K562 (cell line): ENCODE data around the gene TRIP10. TPM values are rescaled to one million over a fixed set of nuclear protein-coding genes. Genes with fewer than 3 reads are reported as not detected.

Experiments used
- BHLHE40 ChIP-seq: IDR thresholded peaks from 2 replicates; pipeline ENCODE4 v1.6.1; 2011; ENCODE audit warnings: low read length, improper control_type of control experiment
- HMGN3 ChIP-seq: IDR thresholded peaks from 2 replicates; pipeline ENCODE4 v1.6.1; 2011; ENCODE audit warnings: borderline replicate concordance, low read depth, mild to moderate bottlenecking, mixed read lengths, low read length; ENCODE audit not compliant: insufficient read length; ENCODE audit errors: extremely low read depth
- MAFG ChIP-seq: fragments of 450-650 bp; conservative IDR thresholded peaks from 2 replicates; pipeline ENCODE4 v1.6.1; 2016; ENCODE audit warnings: missing genetic modification characterization, missing compliant biosample characterization
- MTA1 ChIP-seq: fragments of 450-650 bp; IDR thresholded peaks from 2 replicates; pipeline ENCODE4 v1.6.1; 2017; ENCODE audit warnings: borderline replicate concordance
- PCBP1 ChIP-seq: fragments of 200-400 bp; formaldehyde crosslinking; IDR thresholded peaks from 2 replicates; pipeline ENCODE4 v1.6.1; 2018; ENCODE audit warnings: mild to moderate bottlenecking, low read depth, low read length; ENCODE audit not compliant: poor library complexity, severe bottlenecking
- SLC30A9 ChIP-seq: fragments of 250-450 bp; sonication (Bioruptor Pico); IDR thresholded peaks from 2 replicates; pipeline ENCODE4 v1.8.0; 2022; ENCODE audit warnings: mild to moderate bottlenecking, moderate library complexity
- SRF ChIP-seq, 2 experiments: fragments of 250-450, 450-650 bp in 1 of 2; sonication (Bioruptor Pico) in 1 of 2; sonication (generic) in 1 of 2; formaldehyde crosslinking; IDR thresholded peaks; 2 replicates each; pipeline versions ENCODE4 v1.5.0 to v1.5.1; 2020 to 2022; ENCODE audit warnings: mild to moderate bottlenecking in 1 of 2, missing genetic modification reagents in 1 of 2
- TSC22D4 ChIP-seq: fragments of 450-650 bp; IDR thresholded peaks from 2 replicates; pipeline ENCODE4 v1.6.1; 2016; ENCODE audit warnings: missing genetic modification characterization, missing biosample characterization, control low read depth
- ZNF175 ChIP-seq: fragments of 200-800 bp; sonication (Bioruptor generic); IDR thresholded peaks from 2 replicates; pipeline ENCODE4 v1.6.1; 2016; ENCODE audit warnings: low read depth, mild to moderate bottlenecking, missing genetic modification characterization, missing compliant biosample characterization
- polyA plus RNA-seq, 8 experiments: library from polyadenylated mRNA; depleted of rRNA in 4 of 8; stranded (reverse) in 5 of 8; unstranded in 3 of 8; fragments of >200 nt; fragmentation: Nextera tagmentation in 2 of 8; fragmentation: Illumina TruSeq in 1 of 8; extraction: Ambion mirVana in 2 of 8; extraction: Trizol in 1 of 8; gene quantifications; 2 replicates each; pipeline versions ENCODE4 v1.2.1 to v1.2.3, GENCODE V29; 2011 to 2014; ENCODE audit warnings: inconsistent platforms in 1 of 8, missing spikeins in 1 of 8
- total RNA-seq, 7 experiments: library from RNA; depleted of rRNA in 6 of 7; stranded (reverse); fragments of >200 nt in 6 of 7; fragmentation: Illumina TruSeq in 2 of 7; extraction: Trizol in 2 of 7; gene quantifications; 2 replicates each; pipeline versions ENCODE4 v1.2.1 to v1.2.3, GENCODE V29; 2011 to 2021; ENCODE audit warnings: low replicate concordance in 1 of 7
- TF ChIP-seq, protein P1 (sequence below): fragments of 250-450 bp; sonication (Bioruptor Pico); IDR thresholded peaks from 2 replicates; pipeline ENCODE4 v1.4.0; 2020; ENCODE audit warnings: mild to moderate bottlenecking, moderate library complexity
- TF ChIP-seq, protein P2 (sequence below): fragments of 450-650 bp; IDR thresholded peaks from 2 replicates; pipeline ENCODE4 v1.6.1; 2016; ENCODE audit warnings: borderline replicate concordance
- TF ChIP-seq, protein P3 (sequence below), 2 experiments: IDR thresholded peaks in 1 of 2; conservative IDR thresholded peaks in 1 of 2; 2 replicates each; pipeline ENCODE4 v1.6.1; 2016; ENCODE audit warnings: low read depth in 2 of 2, mild to moderate bottlenecking in 1 of 2, missing compliant biosample characterization in 1 of 2, missing genetic modification characterization in 1 of 2, moderate library complexity in 1 of 2
- TF ChIP-seq, protein P4 (sequence below): sonication (generic); formaldehyde crosslinking; IDR thresholded peaks from 2 replicates; pipeline ENCODE4 v1.9.0; 2022; ENCODE audit warnings: mild to moderate bottlenecking, missing genetic modification reagents
- TF ChIP-seq, protein P5 (sequence below): IDR thresholded peaks from 2 replicates; pipeline ENCODE4 v1.6.1; 2014; ENCODE audit warnings: antibody characterized with exemption
- TF ChIP-seq, protein P6 (sequence below), 2 experiments: fragments of 450-650 bp in 1 of 2; sonication (generic) in 1 of 2; formaldehyde crosslinking; conservative IDR thresholded peaks; 2 replicates each; pipeline versions ENCODE4 v1.4.0 to v1.8.1; 2020 to 2022; ENCODE audit warnings: mild to moderate bottlenecking in 1 of 2, missing genetic modification reagents in 1 of 2

The TRIP10 gene
- total and polyA plus RNA-seq, 9 of the 15 experiments (the other 6 are each of a cell fraction or from before 2014, with no cell fraction given), result 1.2 to 66.8 (median 36.1) TPM

DNA sequence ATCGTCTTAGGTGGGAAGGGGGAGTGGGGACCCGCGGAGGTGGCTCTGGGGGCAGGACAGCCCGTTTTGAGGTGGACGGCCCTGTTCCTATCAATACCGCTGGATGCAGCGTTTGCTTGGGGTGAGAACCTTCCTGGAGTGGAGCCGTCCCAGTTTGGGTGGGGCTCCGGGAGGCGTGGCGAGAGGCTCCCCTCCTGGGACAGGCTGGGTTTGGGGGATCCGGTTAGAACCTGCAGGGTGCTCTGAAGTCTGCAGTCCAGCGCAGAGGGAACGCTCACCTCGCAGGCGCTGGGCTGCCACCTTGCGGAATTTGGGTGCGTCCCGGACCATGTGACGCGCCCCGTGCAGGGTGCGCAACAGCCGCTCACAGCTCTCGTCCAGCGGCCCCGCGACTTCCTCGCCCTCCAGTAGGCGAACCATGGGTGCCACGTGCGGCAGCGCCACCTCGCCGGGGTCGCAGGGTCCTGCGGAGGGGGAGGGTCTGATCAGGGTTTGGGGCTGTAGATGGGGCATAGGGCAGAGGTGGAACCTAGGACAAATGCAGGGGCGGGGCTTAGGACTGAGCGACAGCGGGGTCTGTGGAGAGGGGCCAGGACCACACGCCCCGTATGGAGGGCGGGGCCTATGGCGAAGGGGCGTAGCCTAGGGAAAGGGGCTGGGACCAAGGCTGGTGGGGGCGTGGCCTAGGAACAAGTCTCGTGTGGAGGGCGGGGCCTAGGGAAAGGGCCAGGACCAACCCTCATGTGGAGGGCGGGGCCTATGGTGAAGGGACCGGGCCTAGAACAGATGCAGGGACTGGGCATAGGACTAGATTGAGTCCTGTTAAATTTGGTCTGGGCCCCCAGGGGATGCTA, 13.9 kb downstream of the TRIP10 start (continued):
- TF ChIP-seq, protein P1, sequence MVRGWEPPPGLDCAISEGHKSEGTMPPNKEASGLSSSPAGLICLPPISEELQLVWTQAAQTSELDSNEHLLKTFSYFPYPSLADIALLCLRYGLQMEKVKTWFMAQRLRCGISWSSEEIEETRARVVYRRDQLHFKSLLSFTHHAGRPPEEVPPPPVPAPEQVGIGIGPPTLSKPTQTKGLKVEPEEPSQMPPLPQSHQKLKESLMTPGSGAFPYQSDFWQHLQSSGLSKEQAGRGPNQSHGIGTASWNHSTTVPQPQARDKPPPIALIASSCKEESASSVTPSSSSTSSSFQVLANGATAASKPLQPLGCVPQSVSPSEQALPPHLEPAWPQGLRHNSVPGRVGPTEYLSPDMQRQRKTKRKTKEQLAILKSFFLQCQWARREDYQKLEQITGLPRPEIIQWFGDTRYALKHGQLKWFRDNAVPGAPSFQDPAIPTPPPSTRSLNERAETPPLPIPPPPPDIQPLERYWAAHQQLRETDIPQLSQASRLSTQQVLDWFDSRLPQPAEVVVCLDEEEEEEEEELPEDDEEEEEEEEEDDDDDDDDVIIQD (CRISPR knock-in tag), result no peak
- TF ChIP-seq SLC30A9 (no peak), ZNF175 (CRISPR knock-in tag) (0 out of 2 replicates have a peak, but pooled peaks have one; percentile 59), HMGN3 (peak; percentile 95), PCBP1 (no peak), MTA1 (peak; percentile 63; the same call in 1 of the 2 replicates), SRF (CRISPR knock-in tag; IDR thresholded peaks at IDR 0.05) (0 out of 4 replicates have a peak, but pooled peaks of 1 of the 2 experiments have one; percentile 33), TSC22D4 (tag) (no peak), BHLHE40 (peak; percentile 94), MAFG (no peak)
- TF ChIP-seq, protein P2, sequence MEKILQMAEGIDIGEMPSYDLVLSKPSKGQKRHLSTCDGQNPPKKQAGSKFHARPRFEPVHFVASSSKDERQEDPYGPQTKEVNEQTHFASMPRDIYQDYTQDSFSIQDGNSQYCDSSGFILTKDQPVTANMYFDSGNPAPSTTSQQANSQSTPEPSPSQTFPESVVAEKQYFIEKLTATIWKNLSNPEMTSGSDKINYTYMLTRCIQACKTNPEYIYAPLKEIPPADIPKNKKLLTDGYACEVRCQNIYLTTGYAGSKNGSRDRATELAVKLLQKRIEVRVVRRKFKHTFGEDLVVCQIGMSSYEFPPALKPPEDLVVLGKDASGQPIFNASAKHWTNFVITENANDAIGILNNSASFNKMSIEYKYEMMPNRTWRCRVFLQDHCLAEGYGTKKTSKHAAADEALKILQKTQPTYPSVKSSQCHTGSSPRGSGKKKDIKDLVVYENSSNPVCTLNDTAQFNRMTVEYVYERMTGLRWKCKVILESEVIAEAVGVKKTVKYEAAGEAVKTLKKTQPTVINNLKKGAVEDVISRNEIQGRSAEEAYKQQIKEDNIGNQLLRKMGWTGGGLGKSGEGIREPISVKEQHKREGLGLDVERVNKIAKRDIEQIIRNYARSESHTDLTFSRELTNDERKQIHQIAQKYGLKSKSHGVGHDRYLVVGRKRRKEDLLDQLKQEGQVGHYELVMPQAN, result peak; percentile 98; the same call in 1 of the 2 replicates
- TF ChIP-seq, protein P3, sequence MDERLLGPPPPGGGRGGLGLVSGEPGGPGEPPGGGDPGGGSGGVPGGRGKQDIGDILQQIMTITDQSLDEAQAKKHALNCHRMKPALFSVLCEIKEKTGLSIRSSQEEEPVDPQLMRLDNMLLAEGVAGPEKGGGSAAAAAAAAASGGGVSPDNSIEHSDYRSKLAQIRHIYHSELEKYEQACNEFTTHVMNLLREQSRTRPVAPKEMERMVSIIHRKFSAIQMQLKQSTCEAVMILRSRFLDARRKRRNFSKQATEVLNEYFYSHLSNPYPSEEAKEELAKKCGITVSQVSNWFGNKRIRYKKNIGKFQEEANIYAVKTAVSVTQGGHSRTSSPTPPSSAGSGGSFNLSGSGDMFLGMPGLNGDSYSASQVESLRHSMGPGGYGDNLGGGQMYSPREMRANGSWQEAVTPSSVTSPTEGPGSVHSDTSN (CRISPR knock-in tag; IDR thresholded peaks at IDR 0.05; ENCODE audit: low read depth), result no peak
- TF ChIP-seq, protein P3 (tag; conservative IDR thresholded peaks at IDR 0.05; ENCODE audit: low read depth), result peak; percentile 57
- TF ChIP-seq, protein P4, sequence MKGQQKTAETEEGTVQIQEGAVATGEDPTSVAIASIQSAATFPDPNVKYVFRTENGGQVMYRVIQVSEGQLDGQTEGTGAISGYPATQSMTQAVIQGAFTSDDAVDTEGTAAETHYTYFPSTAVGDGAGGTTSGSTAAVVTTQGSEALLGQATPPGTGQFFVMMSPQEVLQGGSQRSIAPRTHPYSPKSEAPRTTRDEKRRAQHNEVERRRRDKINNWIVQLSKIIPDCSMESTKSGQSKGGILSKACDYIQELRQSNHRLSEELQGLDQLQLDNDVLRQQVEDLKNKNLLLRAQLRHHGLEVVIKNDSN (CRISPR knock-in tag), result peak; percentile 98
- TF ChIP-seq, protein P5, sequence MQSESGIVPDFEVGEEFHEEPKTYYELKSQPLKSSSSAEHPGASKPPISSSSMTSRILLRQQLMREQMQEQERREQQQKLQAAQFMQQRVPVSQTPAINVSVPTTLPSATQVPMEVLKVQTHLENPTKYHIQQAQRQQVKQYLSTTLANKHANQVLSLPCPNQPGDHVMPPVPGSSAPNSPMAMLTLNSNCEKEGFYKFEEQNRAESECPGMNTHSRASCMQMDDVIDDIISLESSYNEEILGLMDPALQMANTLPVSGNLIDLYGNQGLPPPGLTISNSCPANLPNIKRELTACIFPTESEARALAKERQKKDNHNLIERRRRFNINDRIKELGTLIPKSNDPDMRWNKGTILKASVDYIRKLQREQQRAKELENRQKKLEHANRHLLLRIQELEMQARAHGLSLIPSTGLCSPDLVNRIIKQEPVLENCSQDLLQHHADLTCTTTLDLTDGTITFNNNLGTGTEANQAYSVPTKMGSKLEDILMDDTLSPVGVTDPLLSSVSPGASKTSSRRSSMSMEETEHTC, result peak; percentile 98
- TF ChIP-seq, protein P6, sequence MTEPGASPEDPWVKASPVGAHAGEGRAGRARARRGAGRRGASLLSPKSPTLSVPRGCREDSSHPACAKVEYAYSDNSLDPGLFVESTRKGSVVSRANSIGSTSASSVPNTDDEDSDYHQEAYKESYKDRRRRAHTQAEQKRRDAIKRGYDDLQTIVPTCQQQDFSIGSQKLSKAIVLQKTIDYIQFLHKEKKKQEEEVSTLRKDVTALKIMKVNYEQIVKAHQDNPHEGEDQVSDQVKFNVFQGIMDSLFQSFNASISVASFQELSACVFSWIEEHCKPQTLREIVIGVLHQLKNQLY (CRISPR knock-in tag; conservative IDR thresholded peaks at IDR 0.05), result 0 out of 4 replicates have a peak, but pooled peaks of 1 of the 2 experiments have one; percentile 42
